Measurements from ENCODE around the gene HLA-DRA.
"Not testable (repeated sequence)": the region's sequence is repeated elsewhere in the genome, so short reads cannot be mapped to it uniquely, and the experiment has no call there.

Gene HLA-DRA

GRCh38 chr6:32431142-32431541 is 8.5 kb upstream of the HLA-DRA start:
- Histone ChIP-seq H3K4me1 (ENCODE audit: control insufficient read depth, insufficient read depth, low read length) (no peaks in the 10 kb centered on the region), H3K27ac (ENCODE audit: extremely low read depth, low read depth, low read length) (no peak overlapping the region), H3K4me3 (ENCODE audit: low read depth, low read length) (no peak overlapping the region), H3K9me3 (ENCODE audit: control insufficient read depth, insufficient read depth, low read depth, low read length) (no peaks in the 10 kb centered on the region), H3K36me3 (ENCODE audit: control insufficient read depth in 2 of 2, insufficient read depth in 1 of 2, low read length in 2 of 2) (no peaks in the 10 kb centered on the region)
- TF ChIP-seq AEBP2 (tag by site-specific recombination; IDR thresholded peaks at IDR 0.05; ENCODE audit: borderline replicate concordance): no peak
- TF ChIP-seq ZNF600 (tag by site-specific recombination; IDR thresholded peaks at IDR 0.05): no peak
- TF ChIP-seq ZNF350 (tag by site-specific recombination; IDR thresholded peaks at IDR 0.05): no peak
- TF ChIP-seq YY2 (tag by site-specific recombination; IDR thresholded peaks at IDR 0.05): no peak
- no peak for TF ChIP-seq ZNF747 (tag by site-specific recombination; IDR thresholded peaks at IDR 0.05)
- TF ChIP-seq ATF2 (tag by site-specific recombination; IDR thresholded peaks at IDR 0.05; ENCODE audit: low read depth): no peak
- no peak for TF ChIP-seq ZNF48 (tag by site-specific recombination; IDR thresholded peaks at IDR 0.05)
- TF ChIP-seq ZNF174 (tag by site-specific recombination; IDR thresholded peaks at IDR 0.05): no peak
- TF ChIP-seq ZFHX2 (tag by site-specific recombination; conservative IDR thresholded peaks at IDR 0.05): no peak
- no peak for TF ChIP-seq GLI2 (tag by site-specific recombination; IDR thresholded peaks at IDR 0.05; ENCODE audit: borderline replicate concordance, low read depth)
- TF ChIP-seq SALL2 (tag by site-specific recombination; IDR thresholded peaks at IDR 0.05; ENCODE audit: borderline replicate concordance): no peak
- no peak for TF ChIP-seq ZNF521 (tag by site-specific recombination; IDR thresholded peaks at IDR 0.05)
- TF ChIP-seq ZNF555 (tag by site-specific recombination; conservative IDR thresholded peaks at IDR 0.05): no peak
- no peak for TF ChIP-seq IKZF3 (tag by site-specific recombination; IDR thresholded peaks at IDR 0.05)
- CTCF ChIA-PET: interaction anchor here (0.6 to 4.5 kb wide), 22 partner anchors 8 to 437 kb away, joined by 3 to 46 read pairs (median 5); partner anchors contain the start of gene TAP2
- POLR2A ChIA-PET: no interaction called here

GRCh38 chr6:32432050-32432450 is 7.6 kb upstream of the HLA-DRA start:
- ChIA-PET CTCF (interaction anchor here (0.7 to 4.5 kb wide), 31 partner anchors 9 to 501 kb away, joined by 3 to 46 read pairs (median 4); no protein-coding TSS in a partner anchor), POLR2A (no interaction called here)
- no peak overlapping the region for H3K27ac ChIP-seq (ENCODE audit: extremely low read depth, low read depth, low read length)

GRCh38 chr6:32433950-32434349 is 5.7 kb upstream of the HLA-DRA start:
- H3K4me3 ChIP-seq (ENCODE audit: low read depth, low read length); POLR2A ChIA-PET; H3K27ac ChIP-seq (ENCODE audit: extremely low read depth, low read depth, low read length); H3K4me1 ChIP-seq (ENCODE audit: control insufficient read depth, insufficient read depth, low read length); H3K36me3 ChIP-seq (ENCODE audit: control insufficient read depth in 2 of 2, insufficient read depth in 1 of 2, low read length in 2 of 2); H3K9me3 ChIP-seq (ENCODE audit: control insufficient read depth, insufficient read depth, low read depth, low read length): not testable (repeated sequence)
- peak; percentile 94 for TF ChIP-seq ZNF146 (tag by site-specific recombination; IDR thresholded peaks at IDR 0.05)
- CTCF ChIA-PET: interaction anchor here (0.7 to 4.5 kb wide), 8 partner anchors 20 to 353 kb away, joined by 3 to 46 read pairs (median 18); no protein-coding TSS in a partner anchor

More at GRCh38 chr6:32432050-32432450, 7.6 kb upstream of the HLA-DRA start:
- no peaks in the 10 kb centered on the region for H3K36me3 ChIP-seq (ENCODE audit: control insufficient read depth in 2 of 2, insufficient read depth in 1 of 2, low read length in 2 of 2)
- H3K4me1 ChIP-seq (ENCODE audit: control insufficient read depth, insufficient read depth, low read length): no peaks in the 10 kb centered on the region
- no peak overlapping the region for H3K4me3 ChIP-seq (ENCODE audit: low read depth, low read length)
- no peak for TF ChIP-seq ZNF701 (tag by site-specific recombination; IDR thresholded peaks at IDR 0.05)
- TF ChIP-seq ZNF561 (tag by site-specific recombination; IDR thresholded peaks at IDR 0.05; ENCODE audit: borderline replicate concordance): no peak
- peak; percentile 65 for TF ChIP-seq ZNF654 (tag by site-specific recombination; IDR thresholded peaks at IDR 0.05; ENCODE audit: low read depth)
- no peak for TF ChIP-seq SCRT2 (tag by site-specific recombination; IDR thresholded peaks at IDR 0.05)
- TF ChIP-seq ZNF664 (tag by site-specific recombination; IDR thresholded peaks at IDR 0.05): peak; percentile 100
- no peak for TF ChIP-seq ZNF169 (tag by site-specific recombination; IDR thresholded peaks at IDR 0.05)
- TF ChIP-seq OVOL3 (tag by site-specific recombination; IDR thresholded peaks at IDR 0.05): no peak
- no peaks in the 10 kb centered on the region for H3K9me3 ChIP-seq (ENCODE audit: control insufficient read depth, insufficient read depth, low read depth, low read length)
